ENCODE measurements around the gene KCNF1. TPM values are rescaled to one million over a fixed set of nuclear protein-coding genes. Genes with fewer than 3 reads are reported as not detected.

KCNF1 gene
- total RNA-seq, 2 donors from 2014 or later: not detected

DNA sequence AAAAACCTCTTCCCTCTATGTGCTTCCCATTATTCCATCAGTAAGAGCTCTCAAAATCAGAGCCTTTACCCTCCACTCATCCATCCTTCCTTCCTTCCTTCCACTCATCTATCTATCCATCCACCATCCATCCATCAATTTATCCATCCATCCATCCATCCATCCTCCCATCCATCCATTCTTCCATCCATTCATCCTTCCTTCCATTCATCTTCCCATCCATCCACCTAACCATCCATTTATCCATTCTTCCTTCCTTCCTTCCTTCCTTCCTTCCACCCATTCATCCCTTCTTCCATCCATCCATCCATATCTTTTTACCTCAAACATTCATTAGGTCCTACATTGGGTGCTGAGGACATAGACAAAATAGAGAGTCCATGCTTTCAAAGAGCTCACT lies 19.4 kb upstream of the KCNF1 start:
- H3K27me3 ChIP-seq (replicated peaks; ENCODE audit: insufficient read depth): no peaks in the 10 kb centered on the region
- no peaks in the 10 kb centered on the region for H3K36me3 ChIP-seq
- ATAC-seq (ENCODE audit: insufficient number of reproducible peaks, low FRiP score, low read depth): no peak
- H3K4me1 ChIP-seq (ENCODE audit: control insufficient read depth in 1 of 2, low read depth in 2 of 2): no peaks in the 10 kb centered on the region
- no peak overlapping the region for H3K4me3 ChIP-seq
- no peak for TF ChIP-seq CTCF (IDR thresholded peaks at IDR 0.05)
- DNase-seq (ENCODE audit: low spot score): no peak
- no peaks in the 10 kb centered on the region for H3K9me3 ChIP-seq
- H3K27ac ChIP-seq: no peak overlapping the region

- no peaks in the 10 kb centered on the region for H3K4me1 ChIP-seq (ENCODE audit: control insufficient read depth in 1 of 2, low read depth in 2 of 2)
- no peaks in the 10 kb centered on the region for H3K9me3 ChIP-seq
- TF ChIP-seq CTCF (IDR thresholded peaks at IDR 0.05): no peak
- no peak overlapping the region for H3K4me3 ChIP-seq
- no peak for ATAC-seq (ENCODE audit: insufficient number of reproducible peaks, low FRiP score, low read depth)
- H3K27ac ChIP-seq: no peak overlapping the region
- no peaks in the 10 kb centered on the region for H3K36me3 ChIP-seq
- DNase-seq (ENCODE audit: low spot score): no peak
- no peaks in the 10 kb centered on the region for H3K27me3 ChIP-seq (replicated peaks; ENCODE audit: insufficient read depth)
Observed at GRCh38 chr2:10892796-10893350, 18.9 kb upstream of the KCNF1 start.

- H3K9me3 ChIP-seq: no peaks in the 10 kb centered on the region
- no peak for ATAC-seq (ENCODE audit: insufficient number of reproducible peaks, low FRiP score, low read depth)
- H3K27ac ChIP-seq: no peak overlapping the region
- H3K4me3 ChIP-seq: no peak overlapping the region
- no peaks in the 10 kb centered on the region for H3K4me1 ChIP-seq (ENCODE audit: control insufficient read depth in 1 of 2, low read depth in 2 of 2)
- H3K27me3 ChIP-seq (replicated peaks; ENCODE audit: insufficient read depth): no peaks in the 10 kb centered on the region
- no peak for TF ChIP-seq CTCF (IDR thresholded peaks at IDR 0.05)
- H3K36me3 ChIP-seq: no peaks in the 10 kb centered on the region
- DNase-seq (ENCODE audit: low spot score): no peak
Observed at GRCh38 chr2:10894264-10894935, 17.3 kb upstream of the KCNF1 start.

DNA sequence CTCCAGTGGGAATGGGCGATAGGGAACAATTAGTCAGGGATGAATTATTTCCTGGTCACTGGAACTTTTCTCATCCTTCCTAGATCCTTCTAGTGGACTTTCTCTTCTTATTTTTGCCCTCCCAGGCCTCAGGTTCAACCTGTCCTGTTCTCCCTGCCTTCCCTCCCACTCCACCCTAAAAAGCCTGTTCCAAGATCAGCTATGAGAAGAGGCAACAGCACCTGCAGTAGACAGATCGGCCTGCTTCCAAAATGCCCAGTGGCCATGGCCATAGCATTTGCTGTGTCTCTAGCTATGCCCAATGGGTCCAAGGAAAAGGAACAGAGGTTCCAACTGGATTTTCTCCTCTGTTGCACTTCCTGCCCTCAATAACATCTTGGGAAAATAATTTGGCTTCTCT lies 16.5 kb upstream of the KCNF1 start:
- no peak for TF ChIP-seq CTCF (IDR thresholded peaks at IDR 0.05)
- Histone ChIP-seq H3K4me1 (ENCODE audit: control insufficient read depth in 1 of 2, low read depth in 2 of 2) (no peaks in the 10 kb centered on the region), H3K27me3 (replicated peaks; ENCODE audit: insufficient read depth) (no peaks in the 10 kb centered on the region), H3K4me3 (no peak overlapping the region), H3K36me3 (no peaks in the 10 kb centered on the region), H3K9me3 (no peaks in the 10 kb centered on the region), H3K27ac (no peak overlapping the region)
- DNase-seq (ENCODE audit: low spot score) (no peak), ATAC-seq (ENCODE audit: insufficient number of reproducible peaks, low FRiP score, low read depth) (no peak)

DNA sequence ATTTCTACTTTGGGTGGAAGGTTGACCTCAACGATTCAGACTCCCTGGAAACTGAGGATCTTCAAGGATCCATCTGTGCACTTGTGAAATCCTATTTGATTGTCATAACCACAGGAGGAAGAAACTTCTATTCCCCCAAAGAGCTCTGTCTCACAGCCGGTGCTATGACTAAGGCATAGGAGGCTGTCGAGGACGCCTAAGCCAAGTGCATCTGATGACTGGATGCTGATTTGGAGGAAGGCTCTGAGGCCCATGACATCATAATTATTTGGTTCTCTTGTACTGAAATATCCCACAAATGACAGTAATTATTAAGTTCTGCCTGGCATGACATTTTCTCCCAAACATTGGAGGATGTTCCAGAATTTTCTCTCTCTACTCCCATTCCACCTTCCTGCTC lies 13.8 kb upstream of the KCNF1 start:
- no peak overlapping the region for H3K27ac ChIP-seq
- H3K9me3 ChIP-seq: no peaks in the 10 kb centered on the region
- no peaks in the 10 kb centered on the region for H3K27me3 ChIP-seq (replicated peaks; ENCODE audit: insufficient read depth)
- DNase-seq (ENCODE audit: low spot score): no peak
- H3K36me3 ChIP-seq: no peaks in the 10 kb centered on the region
- no peaks in the 10 kb centered on the region for H3K4me1 ChIP-seq (ENCODE audit: control insufficient read depth in 1 of 2, low read depth in 2 of 2)
- no peak overlapping the region for H3K4me3 ChIP-seq
- ATAC-seq (ENCODE audit: insufficient number of reproducible peaks, low FRiP score, low read depth): no peak
- no peak for TF ChIP-seq CTCF (IDR thresholded peaks at IDR 0.05)

Data from thoracic aorta (tissue), 2 donors.